ENCODE measurements around the gene PDE5A.
"Not testable (repeated sequence)": the region's sequence is repeated elsewhere in the genome, so short reads cannot be mapped to it uniquely, and the experiment has no call there.

The PDE5A gene

GRCh38 chr4:119470021-119470736, 158.4 kb downstream of the PDE5A start:
- not testable (repeated sequence) for DNase-seq (ENCODE audit: low spot score)

GRCh38 chr4:119469039-119469438, 159.6 kb downstream of the PDE5A start:
- not testable (repeated sequence) for DNase-seq (ENCODE audit: low spot score)

- not testable (repeated sequence) for DNase-seq (ENCODE audit: low spot score)
These were observed 165.9 kb downstream of the PDE5A start for GRCh38 chr4:119462733-119463132.

- not testable (repeated sequence) for DNase-seq (ENCODE audit: low spot score)
These were observed 172.9 kb downstream of the PDE5A start for GRCh38 chr4:119455734-119456133.

- DNase-seq (ENCODE audit: low spot score): peak; percentile 94
These were observed 173.9 kb downstream of the PDE5A start for GRCh38 chr4:119454491-119455270.

GRCh38 chr4:119454151-119454490, 174.5 kb downstream of the PDE5A start:
- DNase-seq (ENCODE audit: low spot score): peak; percentile 24

- DNase-seq (ENCODE audit: low spot score): not testable (repeated sequence)
These were observed 175.3 kb downstream of the PDE5A start for GRCh38 chr4:119453286-119453685.

GRCh38 chr4:119449851-119450250, 178.8 kb downstream of the PDE5A start:
- not testable (repeated sequence) for DNase-seq (ENCODE audit: low spot score)
